HepG2 (cell line): ENCODE data around the gene GPR4. TPM values are rescaled to one million over a fixed set of nuclear protein-coding genes. Genes with fewer than 3 reads are reported as not detected.

Experiments used
- ATM ChIP-seq: fragments of 450-650 bp; IDR thresholded peaks from 2 replicates; pipeline ENCODE4 v1.7.1; 2017; ENCODE audit warnings: mild to moderate bottlenecking, borderline replicate concordance
- DR1 ChIP-seq: sonication (generic); formaldehyde crosslinking; IDR thresholded peaks from 2 replicates; pipeline ENCODE4 v1.8.0; 2021; ENCODE audit warnings: mild to moderate bottlenecking, missing genetic modification reagents, inconsistent platforms
- ELF3 ChIP-seq: IDR thresholded peaks from 2 replicates; pipeline ENCODE4 v1.6.1; 2016; ENCODE audit warnings: missing genetic modification reagents, missing compliant biosample characterization
- ETS1 ChIP-seq: sonication (generic); formaldehyde crosslinking; IDR thresholded peaks from 2 replicates; pipeline ENCODE4 v1.4.0; 2020; ENCODE audit warnings: missing genetic modification reagents
- FOXA1 ChIP-seq, 2 experiments: fragments of 450-650 bp in 1 of 2; sonication (generic) in 1 of 2; formaldehyde crosslinking in 1 of 2; IDR thresholded peaks; 2 replicates each; pipeline versions ENCODE4 v1.4.0 to v1.6.1; 2016 to 2020; ENCODE audit warnings: missing genetic modification reagents in 1 of 2
- KAT2B ChIP-seq: fragments of 150-350 bp; IDR thresholded peaks from 2 replicates; pipeline ENCODE4 v1.6.1; 2014; ENCODE audit warnings: low read depth, low read length, borderline replicate concordance
- KDM2A ChIP-seq: sonication (generic); formaldehyde crosslinking; IDR thresholded peaks from 2 replicates; pipeline ENCODE4 v1.4.0; 2020; ENCODE audit warnings: low read depth, missing genetic modification reagents, borderline replicate concordance
- ZKSCAN5 ChIP-seq: sonication (generic); formaldehyde crosslinking; IDR thresholded peaks from 2 replicates; pipeline ENCODE4 v1.5.1; 2020; ENCODE audit warnings: mild to moderate bottlenecking, missing genetic modification reagents
- ZNF407 ChIP-seq: sonication (generic); formaldehyde crosslinking; IDR thresholded peaks from one replicate; pipeline ENCODE4 v1.5.1; 2020; ENCODE audit warnings: mild to moderate bottlenecking, missing genetic modification reagents; ENCODE audit errors: not compliant biosample characterization
- ZNF609 ChIP-seq: sonication (generic); formaldehyde crosslinking; IDR thresholded peaks from 2 replicates; pipeline ENCODE4 v1.4.0; 2020; ENCODE audit warnings: mild to moderate bottlenecking, missing genetic modification reagents, borderline replicate concordance
- ZNF619 ChIP-seq: sonication (generic); formaldehyde crosslinking; IDR thresholded peaks from 2 replicates; pipeline ENCODE4 v1.4.0; 2020; ENCODE audit warnings: mild to moderate bottlenecking, missing genetic modification reagents
- ZNF639 ChIP-seq: conservative IDR thresholded peaks from 2 replicates; pipeline ENCODE4 v1.6.1; 2018; ENCODE audit warnings: missing genetic modification reagents
- polyA plus RNA-seq, 8 experiments: library from polyadenylated mRNA; depleted of rRNA in 3 of 8; stranded (reverse) in 7 of 8; unstranded in 1 of 8; fragments of >200 nt; fragmentation: Illumina TruSeq in 4 of 8; extraction: Trizol in 4 of 8; gene quantifications; 2 replicates each; pipeline versions ENCODE4 v1.2.1 to v1.2.3, GENCODE V29; 2011 to 2016; ENCODE audit warnings: low read depth in 4 of 8, missing spikeins in 1 of 8, mixed read lengths in 1 of 8; ENCODE audit not compliant: insufficient read depth in 1 of 8
- total RNA-seq, 5 experiments: library from RNA; depleted of rRNA; stranded (reverse); fragments of >200 nt; fragmentation: Illumina TruSeq; extraction: Trizol; gene quantifications; 2 replicates each; pipeline ENCODE4 v1.2.3, GENCODE V29; 2016; ENCODE audit warnings: low read depth in 1 of 5

The GPR4 gene
- total and polyA plus RNA-seq, 2 of the 13 experiments (the other 11 are each of a cell fraction or from before 2014, with no cell fraction given), result 0.15 TPM; not detected in 1

GRCh38 chr19:45643024-45643926, 41.3 kb upstream of the GPR4 start (continued):
- TF ChIP-seq ZNF407 (CRISPR knock-in tag) (no peak), FOXA1 (IDR thresholded peaks at IDR 0.05) (no peak), FOXA1 (CRISPR knock-in tag; IDR thresholded peaks at IDR 0.05) (no peak), DR1 (CRISPR knock-in tag) (no peak), ZNF639 (CRISPR knock-in tag) (no peak), KDM2A (peak; percentile 75; the same call in 1 of the 2 replicates), ZKSCAN5 (CRISPR knock-in tag) (no peak), ETS1 (no peak), ZNF609 (CRISPR knock-in tag) (no peak), ZNF619 (CRISPR knock-in tag) (0 out of 2 replicates have a peak, but pooled peaks have one; percentile 47), ATM (no peak), ELF3 (CRISPR knock-in tag) (peak; percentile 19; the same call in 1 of the 2 replicates), KAT2B (no peak)
